Peyer's patch (tissue), 4 donors: ENCODE data around the gene UBE2E1.

Source experiments
- POLR2A ChIP-seq, 2 donors: fragments of 450-650 bp; IDR thresholded peaks; one replicate each; pipeline ENCODE4 v1.5.1; 2017; ENCODE audit warnings: antibody characterized with exemption in 2 of 2, mild to moderate bottlenecking in 2 of 2, moderate library complexity in 2 of 2
- TF ChIP-seq, protein P1 (sequence below), 6 experiments: fragments of 450-650 bp in 4 of 6; fragments of 200-600 bp in 2 of 6; sonication (generic) in 1 of 6; IDR thresholded peaks; one replicate each; pipeline ENCODE4 v1.5.1; 2017 to 2019; ENCODE audit warnings: antibody characterized with exemption in 6 of 6, mild to moderate bottlenecking in 3 of 6, moderate library complexity in 1 of 6

DNA sequence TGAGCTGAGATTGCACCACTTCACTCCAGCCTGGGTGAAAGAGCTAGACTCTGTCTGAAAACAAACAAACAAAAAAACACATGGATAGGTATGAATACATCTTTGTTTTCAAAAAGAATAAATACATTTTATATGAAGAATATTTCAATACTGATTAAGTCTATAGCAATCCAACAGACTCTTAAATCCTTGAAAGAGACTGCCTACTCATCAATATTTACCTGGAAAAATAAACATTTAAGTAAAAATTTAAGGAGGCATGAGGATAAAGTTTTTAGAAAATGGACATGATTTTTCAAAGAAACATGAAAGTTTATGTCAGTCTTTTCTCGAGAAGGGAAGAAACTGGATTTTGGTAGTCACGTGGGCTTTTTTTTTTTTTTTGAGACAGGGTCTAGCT lies 105.6 kb downstream of the UBE2E1 start:
- TF ChIP-seq, protein P1, sequence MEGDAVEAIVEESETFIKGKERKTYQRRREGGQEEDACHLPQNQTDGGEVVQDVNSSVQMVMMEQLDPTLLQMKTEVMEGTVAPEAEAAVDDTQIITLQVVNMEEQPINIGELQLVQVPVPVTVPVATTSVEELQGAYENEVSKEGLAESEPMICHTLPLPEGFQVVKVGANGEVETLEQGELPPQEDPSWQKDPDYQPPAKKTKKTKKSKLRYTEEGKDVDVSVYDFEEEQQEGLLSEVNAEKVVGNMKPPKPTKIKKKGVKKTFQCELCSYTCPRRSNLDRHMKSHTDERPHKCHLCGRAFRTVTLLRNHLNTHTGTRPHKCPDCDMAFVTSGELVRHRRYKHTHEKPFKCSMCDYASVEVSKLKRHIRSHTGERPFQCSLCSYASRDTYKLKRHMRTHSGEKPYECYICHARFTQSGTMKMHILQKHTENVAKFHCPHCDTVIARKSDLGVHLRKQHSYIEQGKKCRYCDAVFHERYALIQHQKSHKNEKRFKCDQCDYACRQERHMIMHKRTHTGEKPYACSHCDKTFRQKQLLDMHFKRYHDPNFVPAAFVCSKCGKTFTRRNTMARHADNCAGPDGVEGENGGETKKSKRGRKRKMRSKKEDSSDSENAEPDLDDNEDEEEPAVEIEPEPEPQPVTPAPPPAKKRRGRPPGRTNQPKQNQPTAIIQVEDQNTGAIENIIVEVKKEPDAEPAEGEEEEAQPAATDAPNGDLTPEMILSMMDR (IDR thresholded peaks at IDR 0.05) = no peak
- TF ChIP-seq POLR2A (IDR thresholded peaks at IDR 0.05) = no peak
